K562 (cell line): ENCODE measurements around the gene ACP6. TPM values are rescaled to one million over a fixed set of nuclear protein-coding genes. Genes with fewer than 3 reads are reported as not detected.

Experiments used
- ATAC-seq: fragments of 200-7000 bp; cut with Tn5 transposase; 3 replicates; pipeline ENCODE4 v1.9.1; 2020; ENCODE audit warnings: moderate library complexity
- BruUV-seq: library from RNA; stranded (reverse); fragments of 400-500 nt; replicated peaks from 2 replicates; lab custom pipeline; 2021; lab: Mats Ljungman, UMichigan
- CTCF ChIA-PET: fragments of 300-600 bp; formaldehyde crosslinking; extraction: SDS; loops from one replicate; lab custom pipeline; 2021; ENCODE audit warnings: low intra/inter-chr PET ratio; lab: Yijun Ruan, JAX
- POLR2A ChIA-PET: fragments of 300-600, 350-650 bp; sonication (Branson Sonifier 250); formaldehyde crosslinking; extraction: SDS; loops from one replicate; lab custom pipeline; 2021; ENCODE audit warnings: antibody characterized with exemption, inconsistent platforms; lab: Yijun Ruan, JAX
- DNase-seq, 4 experiments: peaks; one replicate each; pipeline versions ENCODE4 v3.0.0 to v3.0.0-alpha.2; 2011 to 2018; ENCODE audit warnings: low spot score in 3 of 4, mixed read lengths in 3 of 4; ENCODE audit errors: extremely low read depth in 1 of 4
- FAIRE-seq: peaks from 2 replicates; lab custom pipeline; 2011; peaks lifted over from hg19 to GRCh38; lab: Jason Lieb, UNC
- H2AFZ ChIP-seq: 2 replicates; pipeline ENCODE4 v1.6.0; 2011; ENCODE audit warnings: low read depth, low read length, control low read depth, inconsistent platforms
- H3K27ac ChIP-seq: fragments of 200-600 bp; 3 replicates; pipeline ENCODE4 v1.8.0; 2011; ENCODE audit warnings: low read depth, mild to moderate bottlenecking, control low read depth, inconsistent platforms, low read length, moderate library complexity, mixed read lengths; ENCODE audit errors: extremely low read depth
- H3K27me3 ChIP-seq, 2 experiments: fragments of 300-600 bp in 1 of 2; 2 replicates in 1 of 2; 3 replicates in 1 of 2; pipeline versions ENCODE4 v1.6.0 to v1.8.0; 2011; ENCODE audit warnings: inconsistent platforms in 2 of 2, low read length in 2 of 2, mild to moderate bottlenecking in 1 of 2, mixed read lengths in 1 of 2, moderate library complexity in 1 of 2; ENCODE audit not compliant: control insufficient read depth in 2 of 2, insufficient read depth in 2 of 2
- H3K36me3 ChIP-seq: fragments of 300-600 bp; 3 replicates; pipeline ENCODE4 v1.8.0; 2011; ENCODE audit warnings: mild to moderate bottlenecking, low read length, inconsistent platforms; ENCODE audit not compliant: control insufficient read depth, insufficient read depth
- H3K4me1 ChIP-seq, 2 experiments: fragments of 200-600 bp in 1 of 2; replicated peaks in 1 of 2; 2 replicates in 1 of 2; 3 replicates in 1 of 2; pipeline versions ENCODE4 v1.5.1 to v1.8.0; 2011; ENCODE audit warnings: inconsistent platforms in 2 of 2, low read length in 2 of 2, mild to moderate bottlenecking in 1 of 2, mixed read lengths in 1 of 2, moderate library complexity in 1 of 2; ENCODE audit not compliant: control insufficient read depth in 2 of 2, insufficient read depth in 2 of 2
- H3K4me2 ChIP-seq: 2 replicates; pipeline ENCODE4 v1.6.1; 2011; ENCODE audit warnings: low read length, control low read depth, inconsistent platforms, mixed read lengths; ENCODE audit not compliant: insufficient read depth
- H3K4me3 ChIP-seq: fragments of 200-600 bp; sonication (generic), shearing (Covaris generic); 2 replicates; pipeline ENCODE4 v1.5.1; 2016; ENCODE audit warnings: control low read depth, inconsistent platforms
- H3K79me2 ChIP-seq: fragments of 200-600 bp; 3 replicates; pipeline ENCODE4 v1.8.0; 2011; ENCODE audit warnings: low read length, inconsistent platforms; ENCODE audit not compliant: control insufficient read depth, insufficient read depth
- H3K9ac ChIP-seq, 2 experiments: 2 replicates each; pipeline versions ENCODE4 v1.6.0 to v1.6.1; 2011; ENCODE audit warnings: low read depth in 2 of 2, low read length in 2 of 2, control low read depth in 1 of 2, inconsistent platforms in 1 of 2, mild to moderate bottlenecking in 1 of 2, mixed read lengths in 1 of 2; ENCODE audit not compliant: insufficient read depth in 1 of 2
- H3K9me1 ChIP-seq: one replicate; pipeline ENCODE4 v1.6.0; 2011; ENCODE audit warnings: inconsistent platforms, mild to moderate bottlenecking, low read length, moderate library complexity; ENCODE audit not compliant: control insufficient read depth, insufficient read depth
- H3K9me3 ChIP-seq: replicated peaks from 2 replicates; pipeline ENCODE4 v1.5.1; 2011; ENCODE audit warnings: low read depth, low read length, inconsistent platforms; ENCODE audit not compliant: control insufficient read depth, insufficient read depth
- H4K20me1 ChIP-seq: replicated peaks from 2 replicates; pipeline ENCODE4 v1.6.1; 2011; ENCODE audit warnings: low read length, inconsistent platforms, mixed read lengths; ENCODE audit not compliant: control insufficient read depth, insufficient read depth
- BRF1 ChIP-seq: IDR thresholded peaks from 3 replicates; pipeline ENCODE4 v1.6.1; 2011; ENCODE audit warnings: borderline replicate concordance, mild to moderate bottlenecking; ENCODE audit not compliant: insufficient read length; ENCODE audit errors: extremely low read depth
- CBFA2T2 ChIP-seq: fragments of 450-650 bp; conservative IDR thresholded peaks from 2 replicates; pipeline ENCODE4 v1.6.1; 2017; ENCODE audit warnings: mild to moderate bottlenecking
- CTBP1 ChIP-seq: fragments of 450-650 bp; IDR thresholded peaks from 2 replicates; pipeline ENCODE4 v1.6.1; 2016; ENCODE audit warnings: borderline replicate concordance
- ELF1 ChIP-seq: fragments of 200-800 bp; sonication (Bioruptor generic); IDR thresholded peaks from 2 replicates; pipeline ENCODE4 v1.6.1; 2016; ENCODE audit warnings: missing genetic modification characterization, missing compliant biosample characterization
- FOS ChIP-seq: IDR thresholded peaks from 3 replicates; pipeline ENCODE4 v1.6.1; 2011; ENCODE audit not compliant: insufficient read length; ENCODE audit errors: extremely low read depth
- MAFG ChIP-seq: fragments of 450-650 bp; conservative IDR thresholded peaks from 2 replicates; pipeline ENCODE4 v1.6.1; 2016; ENCODE audit warnings: missing genetic modification characterization, missing compliant biosample characterization
- NFYB ChIP-seq: IDR thresholded peaks from 2 replicates; pipeline ENCODE4 v1.6.1; 2011; ENCODE audit warnings: mild to moderate bottlenecking, moderate library complexity; ENCODE audit not compliant: insufficient read length; ENCODE audit errors: extremely low read depth
- NR2C1 ChIP-seq, 2 experiments: fragments of 450-650 bp; IDR thresholded peaks; 2 replicates each; pipeline ENCODE4 v1.6.1; 2017; ENCODE audit warnings: mild to moderate bottlenecking in 2 of 2, antibody characterized with exemption in 1 of 2, inconsistent platforms in 1 of 2, missing compliant biosample characterization in 1 of 2, missing genetic modification characterization in 1 of 2
- RNF2 ChIP-seq: sonication (generic); IDR thresholded peaks from 2 replicates; pipeline ENCODE4 v1.6.1; 2016
- ZBED1 ChIP-seq: IDR thresholded peaks from 2 replicates; pipeline ENCODE4 v1.6.1; 2014
- ZNF12 ChIP-seq: sonication (generic); formaldehyde crosslinking; IDR thresholded peaks from 2 replicates; pipeline ENCODE4 v1.4.0; 2020; ENCODE audit warnings: mild to moderate bottlenecking, missing genetic modification reagents
- ZNF316 ChIP-seq: fragments of 450-650 bp; IDR thresholded peaks from 2 replicates; pipeline ENCODE4 v1.6.1; 2016
- ZNF444 ChIP-seq: fragments of 250-450 bp; sonication (Bioruptor Pico); IDR thresholded peaks from 2 replicates; pipeline ENCODE4 v1.4.0; 2020; ENCODE audit warnings: mild to moderate bottlenecking, moderate library complexity
- ZNF507 ChIP-seq: conservative IDR thresholded peaks from 2 replicates; pipeline ENCODE4 v1.6.1; 2017; ENCODE audit warnings: missing genetic modification characterization, missing compliant biosample characterization
- WGBS: fragments of 100-300 bp; shearing (Covaris generic); methylation state at CpG from one replicate; pipeline ENCODE4 v1.1.6; 2016; ENCODE audit warnings: low coverage, mixed read lengths; ENCODE audit not compliant: insufficient coverage; ENCODE audit errors: missing lambda C conversion rate; 5-methylcytosine and 5-hydroxymethylcytosine counted together
- in situ Hi-C: fragments of 300-500 bp; cut with MboI; formaldehyde crosslinking; loops from 4 replicates; pipeline ENCODE4 v1.15.0; 2018; ENCODE audit warnings: inconsistent platforms, mixed read lengths
- intact Hi-C: fragments of 100-400 bp; cut with micrococcal nuclease; formaldehyde crosslinking; loops from 2 replicates; pipeline ENCODE4 v1.14.2; 2022
- polyA plus RNA-seq, 8 experiments: library from polyadenylated mRNA; depleted of rRNA in 4 of 8; stranded (reverse) in 5 of 8; unstranded in 3 of 8; fragments of >200 nt; fragmentation: Nextera tagmentation in 2 of 8; fragmentation: Illumina TruSeq in 1 of 8; extraction: Ambion mirVana in 2 of 8; extraction: Trizol in 1 of 8; gene quantifications; 2 replicates each; pipeline versions ENCODE4 v1.2.1 to v1.2.3, GENCODE V29; 2011 to 2014; ENCODE audit warnings: inconsistent platforms in 1 of 8, missing spikeins in 1 of 8
- total RNA-seq, 7 experiments: library from RNA; depleted of rRNA in 6 of 7; stranded (reverse); fragments of >200 nt in 6 of 7; fragmentation: Illumina TruSeq in 2 of 7; extraction: Trizol in 2 of 7; gene quantifications; 2 replicates each; pipeline versions ENCODE4 v1.2.1 to v1.2.3, GENCODE V29; 2011 to 2021; ENCODE audit warnings: low replicate concordance in 1 of 7
- TF ChIP-seq, protein P1 (sequence below): fragments of 250-450 bp; sonication (Bioruptor Pico); IDR thresholded peaks from 2 replicates; pipeline ENCODE4 v1.5.0; 2022; ENCODE audit warnings: mild to moderate bottlenecking
- TF ChIP-seq, protein P2 (sequence below): IDR thresholded peaks from 2 replicates; pipeline ENCODE4 v1.6.1; 2014; ENCODE audit warnings: antibody characterized with exemption
- TF ChIP-seq, protein P3 (sequence below): IDR thresholded peaks from 3 replicates; pipeline ENCODE4 v1.6.1; 2011; ENCODE audit warnings: borderline replicate concordance, mild to moderate bottlenecking, moderate library complexity; ENCODE audit not compliant: insufficient read length; ENCODE audit errors: extremely low read depth

ACP6 gene
- total and polyA plus RNA-seq, 9 of the 15 experiments (the other 6 are each of a cell fraction or from before 2014, with no cell fraction given), result 0.05 to 1.4 (median 0.49) TPM

DNA sequence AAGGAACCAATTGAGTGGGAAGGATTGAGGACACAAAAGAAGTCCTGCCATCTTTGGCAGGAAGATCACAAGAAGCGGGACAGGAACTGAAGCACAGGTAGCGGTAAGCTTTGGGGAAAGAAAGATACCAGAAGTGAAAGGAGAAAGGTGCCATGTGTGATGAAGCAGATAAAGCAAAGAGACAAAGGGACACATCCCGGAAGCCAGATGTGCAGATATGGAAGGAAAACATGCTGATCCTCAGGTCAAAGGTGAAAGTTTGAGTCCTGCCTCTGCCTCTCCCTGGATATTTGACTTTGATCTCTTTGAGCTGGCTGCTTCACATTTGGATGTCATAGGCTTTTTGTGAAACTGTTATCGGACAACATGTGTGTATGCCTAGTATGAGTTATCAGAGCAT is 34.0 kb downstream of the ACP6 start:
- no peak for FAIRE-seq
- ChIA-PET POLR2A (interaction anchor here (1.1 kb wide), 1 partner anchor 234 kb away, joined by 3 read pairs; no protein-coding TSS in a partner anchor), CTCF (no interaction called here)
- Histone ChIP-seq H3K36me3 (no peaks in the 10 kb centered on the region), H3K9ac (no peak overlapping the region), H2AFZ (no peak overlapping the region), H4K20me1 (no peaks in the 10 kb centered on the region), H3K4me1 (peaks cover 0 to 6% of the 10 kb centered on the region in 2 experiments; a peak in 2 of 5 replicates), H3K4me2 (no peak overlapping the region), H3K9me1 (no peaks in the 10 kb centered on the region), H3K9me3 (no peaks in the 10 kb centered on the region), H3K27ac (no peak overlapping the region), H3K27me3 (peaks cover 2 to 13% of the 10 kb centered on the region in 2 experiments; a peak in 4 of 5 replicates), H3K79me2 (no peaks in the 10 kb centered on the region), H3K4me3 (no peak overlapping the region)
- BruUV-seq, result no TSS peak
- ATAC-seq, result no peak
- intact Hi-C loops (no loop called here), in situ Hi-C loops (loop anchor here (5.0 to 10.0 kb wide), 2 partner anchors 256 to 342 kb away; no protein-coding TSS in a partner anchor)
- 17% methylated on average over 4 of the region's 4 CpGs for WGBS
- no peak for DNase-seq
- TF ChIP-seq, protein P1, sequence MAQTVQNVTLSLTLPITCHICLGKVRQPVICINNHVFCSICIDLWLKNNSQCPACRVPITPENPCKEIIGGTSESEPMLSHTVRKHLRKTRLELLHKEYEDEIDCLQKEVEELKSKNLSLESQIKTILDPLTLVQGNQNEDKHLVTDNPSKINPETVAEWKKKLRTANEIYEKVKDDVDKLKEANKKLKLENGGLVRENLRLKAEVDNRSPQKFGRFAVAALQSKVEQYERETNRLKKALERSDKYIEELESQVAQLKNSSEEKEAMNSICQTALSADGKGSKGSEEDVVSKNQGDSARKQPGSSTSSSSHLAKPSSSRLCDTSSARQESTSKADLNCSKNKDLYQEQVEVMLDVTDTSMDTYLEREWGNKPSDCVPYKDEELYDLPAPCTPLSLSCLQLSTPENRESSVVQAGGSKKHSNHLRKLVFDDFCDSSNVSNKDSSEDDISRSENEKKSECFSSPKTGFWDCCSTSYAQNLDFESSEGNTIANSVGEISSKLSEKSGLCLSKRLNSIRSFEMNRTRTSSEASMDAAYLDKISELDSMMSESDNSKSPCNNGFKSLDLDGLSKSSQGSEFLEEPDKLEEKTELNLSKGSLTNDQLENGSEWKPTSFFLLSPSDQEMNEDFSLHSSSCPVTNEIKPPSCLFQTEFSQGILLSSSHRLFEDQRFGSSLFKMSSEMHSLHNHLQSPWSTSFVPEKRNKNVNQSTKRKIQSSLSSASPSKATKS, result no peak
- TF ChIP-seq RNF2 (no peak), NR2C1 (IDR thresholded peaks at IDR 0.05) (peak; percentile 46; the same call in 1 of the 2 replicates), NR2C1 (tag; IDR thresholded peaks at IDR 0.05) (peak; percentile 81), FOS (no peak), MAFG (no peak), NFYB (no peak), ZNF12 (CRISPR knock-in tag) (no peak), ELF1 (tag) (no peak), CTBP1 (0 out of 2 replicates have a peak, but pooled peaks have one; percentile 15), ZNF316 (no peak), ZNF507 (tag) (no peak), ZBED1 (no peak), BRF1 (no peak), ZNF444 (no peak), CBFA2T2 (no peak)
- TF ChIP-seq, protein P2, sequence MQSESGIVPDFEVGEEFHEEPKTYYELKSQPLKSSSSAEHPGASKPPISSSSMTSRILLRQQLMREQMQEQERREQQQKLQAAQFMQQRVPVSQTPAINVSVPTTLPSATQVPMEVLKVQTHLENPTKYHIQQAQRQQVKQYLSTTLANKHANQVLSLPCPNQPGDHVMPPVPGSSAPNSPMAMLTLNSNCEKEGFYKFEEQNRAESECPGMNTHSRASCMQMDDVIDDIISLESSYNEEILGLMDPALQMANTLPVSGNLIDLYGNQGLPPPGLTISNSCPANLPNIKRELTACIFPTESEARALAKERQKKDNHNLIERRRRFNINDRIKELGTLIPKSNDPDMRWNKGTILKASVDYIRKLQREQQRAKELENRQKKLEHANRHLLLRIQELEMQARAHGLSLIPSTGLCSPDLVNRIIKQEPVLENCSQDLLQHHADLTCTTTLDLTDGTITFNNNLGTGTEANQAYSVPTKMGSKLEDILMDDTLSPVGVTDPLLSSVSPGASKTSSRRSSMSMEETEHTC, result no peak
- TF ChIP-seq, protein P3, sequence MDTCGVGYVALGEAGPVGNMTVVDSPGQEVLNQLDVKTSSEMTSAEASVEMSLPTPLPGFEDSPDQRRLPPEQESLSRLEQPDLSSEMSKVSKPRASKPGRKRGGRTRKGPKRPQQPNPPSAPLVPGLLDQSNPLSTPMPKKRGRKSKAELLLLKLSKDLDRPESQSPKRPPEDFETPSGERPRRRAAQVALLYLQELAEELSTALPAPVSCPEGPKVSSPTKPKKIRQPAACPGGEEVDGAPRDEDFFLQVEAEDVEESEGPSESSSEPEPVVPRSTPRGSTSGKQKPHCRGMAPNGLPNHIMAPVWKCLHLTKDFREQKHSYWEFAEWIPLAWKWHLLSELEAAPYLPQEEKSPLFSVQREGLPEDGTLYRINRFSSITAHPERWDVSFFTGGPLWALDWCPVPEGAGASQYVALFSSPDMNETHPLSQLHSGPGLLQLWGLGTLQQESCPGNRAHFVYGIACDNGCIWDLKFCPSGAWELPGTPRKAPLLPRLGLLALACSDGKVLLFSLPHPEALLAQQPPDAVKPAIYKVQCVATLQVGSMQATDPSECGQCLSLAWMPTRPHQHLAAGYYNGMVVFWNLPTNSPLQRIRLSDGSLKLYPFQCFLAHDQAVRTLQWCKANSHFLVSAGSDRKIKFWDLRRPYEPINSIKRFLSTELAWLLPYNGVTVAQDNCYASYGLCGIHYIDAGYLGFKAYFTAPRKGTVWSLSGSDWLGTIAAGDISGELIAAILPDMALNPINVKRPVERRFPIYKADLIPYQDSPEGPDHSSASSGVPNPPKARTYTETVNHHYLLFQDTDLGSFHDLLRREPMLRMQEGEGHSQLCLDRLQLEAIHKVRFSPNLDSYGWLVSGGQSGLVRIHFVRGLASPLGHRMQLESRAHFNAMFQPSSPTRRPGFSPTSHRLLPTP, result no peak
